Fibroblast of skin of left quadriceps (primary cell): ENCODE data around the gene GLB1L.
A peak's percentile ranks its signal among the peaks of the same experiment; 100 is the strongest.

ENCODE experiments used
- DNase-seq, 2 experiments: peaks; one replicate each; pipeline ENCODE4 v3.0.0-alpha.2; 2013; ENCODE audit warnings: low read depth in 2 of 2

Gene GLB1L

DNA sequence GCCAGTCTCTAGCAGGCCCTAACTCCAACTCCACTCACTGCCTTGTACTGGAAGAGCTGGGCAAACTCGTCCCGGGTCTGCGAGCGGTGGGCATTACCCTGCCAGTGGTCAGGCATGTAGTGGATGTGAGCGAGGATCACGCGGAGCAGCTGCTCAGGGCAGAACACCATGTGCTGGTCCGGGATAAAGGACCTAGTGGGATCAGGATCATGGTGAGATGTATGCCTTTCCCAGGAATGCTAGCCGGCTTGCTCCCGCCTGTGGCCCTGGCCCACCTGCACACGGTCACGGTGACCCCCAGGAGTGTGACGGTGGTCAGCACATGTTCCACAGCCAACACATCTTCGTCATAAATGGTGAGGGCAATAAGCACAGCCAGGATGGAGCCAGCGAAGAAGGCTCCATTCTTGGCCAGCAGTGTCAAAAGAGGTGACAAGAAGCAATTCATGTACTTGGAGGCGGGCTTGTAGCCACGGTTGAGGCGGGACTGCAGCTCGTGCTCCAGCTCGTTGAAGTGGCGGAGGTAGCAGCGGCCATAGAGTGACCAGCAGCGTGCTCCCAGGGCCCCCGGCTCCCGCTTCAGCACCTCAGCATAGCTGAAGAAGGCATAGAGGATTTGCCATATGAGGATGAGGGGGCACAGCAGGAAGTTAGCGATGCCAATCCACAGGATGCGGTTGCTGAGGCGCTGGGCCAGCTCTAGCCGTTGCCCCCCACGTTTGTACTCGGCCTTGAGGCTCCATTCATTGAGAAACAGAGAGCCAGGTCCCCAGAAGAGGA lies 21.2 kb downstream of the GLB1L start:
- no peak for DNase-seq

DNA sequence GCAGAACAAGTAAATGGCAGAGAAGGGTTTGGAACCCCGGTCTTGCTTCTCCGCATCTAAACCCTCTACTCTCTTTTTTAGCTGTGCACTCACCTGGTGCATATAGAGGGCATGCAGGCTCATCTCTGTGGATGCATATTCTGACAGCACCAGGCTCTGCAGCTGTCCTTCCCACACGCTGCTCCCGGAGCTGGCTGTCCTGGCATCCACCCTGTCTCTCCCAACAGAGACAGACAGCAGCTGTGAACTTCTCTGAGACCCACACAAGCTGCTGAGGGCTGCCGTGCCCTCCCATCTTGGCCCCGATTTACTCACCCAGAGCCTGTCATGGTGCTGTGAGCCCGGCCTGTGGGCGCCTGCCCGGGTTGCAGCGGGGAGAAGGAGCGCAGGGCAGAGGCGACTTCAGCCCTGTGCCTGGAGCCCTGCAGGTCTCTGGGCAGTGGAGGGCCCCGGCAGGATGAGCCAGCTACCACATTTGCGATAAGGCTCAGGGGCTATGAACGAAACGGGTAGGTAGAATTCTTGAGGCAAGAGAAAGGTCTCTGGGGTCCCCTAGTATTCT lies 23.2 kb downstream of the GLB1L start:
- DNase-seq = no peak

DNA sequence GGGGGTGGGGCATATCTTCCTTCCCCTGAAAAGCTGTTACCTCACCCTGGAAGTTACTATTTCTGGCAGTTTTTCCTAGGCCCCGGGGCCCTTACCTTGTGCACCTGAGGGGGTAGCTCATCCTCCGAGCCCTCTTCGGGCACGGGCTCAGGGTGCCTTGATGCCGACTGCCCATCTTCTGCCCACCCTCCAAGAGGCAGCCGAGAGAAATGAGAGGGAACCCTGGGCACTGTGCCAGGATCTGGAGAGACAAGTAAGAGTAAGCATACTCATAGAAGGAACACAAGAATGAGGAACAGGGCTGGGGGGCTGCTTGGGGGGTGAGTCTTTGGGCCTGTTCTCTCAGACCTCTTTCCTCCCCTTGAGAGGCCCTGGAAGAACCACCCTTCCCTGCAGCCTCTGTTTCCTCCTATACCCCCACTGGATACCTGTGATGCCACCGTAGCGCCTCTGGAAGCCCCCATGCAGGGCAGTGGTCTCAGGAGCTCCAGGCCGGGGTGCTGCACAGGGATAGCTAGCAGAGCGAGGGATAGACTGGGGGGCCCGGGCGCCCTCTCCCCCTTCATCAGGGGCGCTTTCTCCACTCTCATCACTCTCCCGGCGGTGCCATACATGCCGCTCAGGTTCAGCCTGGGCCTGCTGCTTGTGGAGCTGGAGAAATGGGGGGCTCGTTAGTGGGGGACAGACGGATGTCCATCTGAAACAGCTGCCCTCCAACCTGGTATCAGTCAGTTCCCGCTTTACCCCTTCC lies 24.4 kb downstream of the GLB1L start:
- DNase-seq = no peak

DNA sequence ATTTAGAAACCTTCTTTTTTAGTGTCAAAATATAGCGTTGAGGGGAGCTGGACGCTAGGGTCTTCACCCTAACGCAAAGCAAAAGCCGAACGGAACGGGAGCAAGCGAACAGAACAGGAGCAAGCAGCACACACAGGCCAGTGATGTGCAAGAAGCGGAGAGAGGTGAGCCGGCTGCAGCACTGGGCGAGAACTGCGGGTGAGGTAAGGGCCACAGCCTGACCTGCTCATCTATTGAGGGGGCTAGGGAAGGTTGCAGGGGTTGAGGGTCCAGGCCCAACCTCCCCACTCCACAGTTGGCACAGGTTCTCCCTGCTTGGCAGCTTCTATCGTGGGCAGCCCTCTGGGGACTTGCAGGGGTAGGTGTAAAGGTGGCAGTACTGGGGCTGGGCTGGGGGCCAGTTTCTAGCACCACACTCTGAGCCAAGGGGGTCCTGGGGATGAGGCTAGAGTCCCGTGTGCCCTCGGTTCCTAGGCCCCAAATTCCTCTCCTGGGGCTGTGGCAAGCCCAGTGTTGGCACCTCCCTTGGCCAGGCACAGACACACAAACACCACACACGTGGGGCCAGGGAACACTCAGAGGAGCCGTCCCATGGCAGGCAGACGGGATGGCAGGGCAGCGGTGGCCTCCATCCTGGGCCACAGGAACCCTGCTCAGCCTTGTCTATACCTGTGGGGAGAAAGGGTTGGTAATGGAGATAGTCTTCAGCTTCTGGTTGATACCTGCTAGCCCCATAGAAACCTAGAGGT lies 25.3 kb downstream of the GLB1L start:
- DNase-seq = no peak

DNA sequence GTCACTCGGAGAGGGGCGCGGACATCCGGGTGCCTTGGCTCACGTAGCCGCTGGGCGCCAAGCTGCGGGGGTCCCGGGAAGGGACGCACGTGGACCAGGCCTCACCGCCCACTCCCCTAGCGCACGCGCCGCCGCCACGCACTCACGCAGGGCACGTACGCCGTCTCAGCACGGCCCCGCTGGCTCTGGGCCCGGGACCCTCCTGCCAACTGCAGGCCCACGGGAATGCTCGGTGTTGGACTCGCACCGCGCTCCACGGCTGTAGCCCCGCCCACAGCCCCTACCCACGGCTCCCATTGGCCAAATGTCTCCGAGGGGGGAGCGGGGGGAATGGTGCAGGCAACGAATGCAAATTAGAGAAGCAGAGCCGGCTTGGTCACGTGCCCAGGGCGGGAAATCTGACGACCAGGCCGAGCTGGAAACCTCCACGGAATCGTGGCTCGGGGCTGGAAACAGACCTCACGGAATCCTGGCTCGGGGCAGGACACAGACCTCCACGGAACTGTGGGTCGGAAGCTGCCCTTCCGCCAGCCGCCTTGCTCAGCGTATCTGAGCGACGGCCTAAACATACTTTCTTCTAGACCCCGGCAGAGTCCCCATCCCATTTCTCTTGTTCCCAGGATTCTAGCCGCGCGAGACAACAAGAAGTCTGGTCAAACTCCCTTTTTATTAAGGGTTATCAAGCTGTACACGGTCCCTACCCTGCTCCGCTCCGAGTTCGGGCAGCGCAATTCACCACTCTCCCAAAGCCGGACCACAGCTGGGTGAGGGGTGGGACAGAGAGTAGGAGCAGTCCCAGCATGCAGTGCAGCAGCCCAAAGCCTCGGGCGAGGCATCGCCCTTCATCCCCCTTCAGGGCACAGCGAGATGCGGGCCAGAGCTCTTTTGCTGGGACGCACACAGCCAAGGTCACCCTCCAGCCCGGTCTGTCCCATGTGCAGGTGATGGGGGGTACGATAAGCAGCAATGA lies 26.2 kb downstream of the GLB1L start, which contains the start of gene ABCB6:
Gene ABCB6 (minus strand): TSS at position 227 of the 970 bp plus-strand sequence. CDS start 285 bp downstream, outside the sequence.
- peak; percentile 91 to 92 for DNase-seq

DNA sequence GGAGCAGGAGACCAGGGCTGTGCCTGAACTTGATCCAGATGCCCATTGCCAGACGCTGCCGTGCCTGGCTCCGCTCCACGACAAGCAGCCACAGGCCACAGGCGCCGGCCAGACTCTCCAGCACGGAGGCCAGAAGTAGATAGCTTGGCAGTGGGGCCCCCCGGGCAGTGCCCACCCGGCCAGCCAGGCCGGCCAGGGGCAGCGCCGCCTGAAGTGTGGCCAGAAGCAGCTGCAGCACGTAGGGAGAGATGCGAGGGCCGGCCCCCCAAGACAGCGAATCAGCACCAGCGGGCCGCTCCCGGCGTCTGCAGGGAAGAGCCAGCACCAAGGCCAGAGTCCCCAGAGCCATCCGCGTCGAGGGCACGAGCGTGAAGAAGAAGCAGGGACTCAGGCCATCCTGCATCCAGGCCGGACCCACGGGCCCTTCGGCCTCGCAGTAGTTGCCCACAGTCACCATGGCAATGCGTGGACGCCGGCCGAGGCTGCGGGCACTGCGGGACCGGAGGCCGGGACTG lies 27.0 kb downstream of the GLB1L start:
- peak; percentile 24 to 29 for DNase-seq

DNA sequence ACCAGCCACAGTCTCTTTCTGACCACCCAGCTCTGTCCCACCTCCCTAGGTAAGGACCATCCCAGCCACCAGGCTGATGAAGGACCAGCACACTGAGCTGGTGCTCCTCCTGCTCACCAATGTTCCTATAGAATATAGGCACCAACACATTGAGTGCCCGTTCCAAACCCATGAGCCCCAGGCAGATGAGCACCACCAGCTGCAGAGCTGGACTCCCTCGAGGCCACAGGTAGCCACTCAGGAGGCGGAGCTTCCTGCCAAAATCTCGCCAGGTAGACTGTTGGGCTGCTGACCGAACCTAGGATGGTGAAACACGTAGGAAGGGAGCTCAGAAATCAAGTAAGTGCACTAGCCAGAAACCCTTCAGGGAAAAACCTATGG lies 28.7 kb downstream of the GLB1L start:
- no peak for DNase-seq

DNA sequence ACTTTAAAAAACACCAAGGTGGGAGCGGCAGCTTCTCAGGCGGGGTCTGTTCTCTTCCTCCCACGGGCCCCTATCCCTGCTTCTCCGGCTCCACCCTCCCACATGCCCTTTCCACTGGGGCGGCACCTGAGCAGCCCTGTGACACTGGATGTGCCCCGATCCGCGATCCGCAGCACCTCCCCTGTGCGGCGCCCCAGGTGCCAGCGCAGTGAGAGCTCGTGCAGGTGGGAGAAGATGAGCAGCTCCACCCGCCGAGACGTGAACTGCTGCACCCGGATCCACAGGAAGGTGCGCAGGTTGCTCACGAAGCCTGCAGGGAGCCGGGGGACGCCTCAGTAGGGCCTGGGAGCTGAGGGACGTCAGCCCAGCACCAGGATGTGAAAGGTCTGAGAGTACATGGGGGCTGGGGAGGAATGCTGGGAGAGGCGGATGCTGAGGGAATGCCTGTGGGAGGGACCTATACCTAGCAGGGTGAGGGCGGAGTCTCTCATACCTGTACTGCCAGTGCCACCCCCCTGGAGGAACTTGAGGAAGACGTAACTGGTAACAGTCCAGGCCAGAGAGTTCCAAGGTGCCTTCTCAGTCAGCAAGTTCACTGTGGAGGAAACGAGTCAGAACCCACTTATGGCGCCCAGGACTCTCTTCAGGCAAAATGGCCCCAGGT lies 29.2 kb downstream of the GLB1L start:
- DNase-seq = no peak

DNA sequence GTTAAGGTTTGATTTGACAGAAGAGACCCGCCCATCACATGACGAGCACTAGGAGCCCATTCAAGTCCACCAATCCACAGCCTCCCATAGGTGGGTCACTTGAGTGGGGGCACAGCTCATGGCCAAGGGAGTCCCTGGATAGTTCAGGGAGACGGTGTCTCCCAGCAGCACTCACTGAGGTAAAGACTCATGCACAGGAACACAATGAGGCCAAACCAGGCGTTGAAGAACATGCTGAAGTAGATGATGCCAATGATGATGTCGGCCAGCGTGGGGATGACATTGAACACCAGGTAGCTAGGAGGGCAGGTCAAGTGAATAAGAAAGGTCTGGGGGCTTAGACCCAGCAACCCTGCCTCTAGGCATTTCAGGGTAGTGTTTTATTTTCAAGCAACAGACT lies 30.5 kb downstream of the GLB1L start:
- DNase-seq = no peak

DNA sequence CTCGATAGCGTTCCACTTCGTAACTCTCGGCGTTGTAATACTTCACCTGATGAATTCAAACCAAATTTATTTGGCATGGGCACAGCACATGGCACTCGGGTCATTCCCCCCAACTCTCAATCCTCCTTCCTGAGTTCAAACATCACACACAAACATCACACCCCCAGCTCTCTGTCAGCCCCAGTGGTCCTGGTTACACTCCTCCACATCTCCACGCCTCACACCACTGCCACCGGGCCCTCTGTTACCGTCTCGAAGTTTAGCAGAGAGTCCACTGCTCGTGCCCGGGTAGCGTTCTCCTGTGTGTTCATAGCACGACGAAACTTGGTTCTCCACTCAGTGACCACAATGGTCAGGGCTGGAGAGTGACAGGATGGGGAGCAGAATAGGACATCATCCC lies 31.1 kb downstream of the GLB1L start:
- DNase-seq = no peak

DNA sequence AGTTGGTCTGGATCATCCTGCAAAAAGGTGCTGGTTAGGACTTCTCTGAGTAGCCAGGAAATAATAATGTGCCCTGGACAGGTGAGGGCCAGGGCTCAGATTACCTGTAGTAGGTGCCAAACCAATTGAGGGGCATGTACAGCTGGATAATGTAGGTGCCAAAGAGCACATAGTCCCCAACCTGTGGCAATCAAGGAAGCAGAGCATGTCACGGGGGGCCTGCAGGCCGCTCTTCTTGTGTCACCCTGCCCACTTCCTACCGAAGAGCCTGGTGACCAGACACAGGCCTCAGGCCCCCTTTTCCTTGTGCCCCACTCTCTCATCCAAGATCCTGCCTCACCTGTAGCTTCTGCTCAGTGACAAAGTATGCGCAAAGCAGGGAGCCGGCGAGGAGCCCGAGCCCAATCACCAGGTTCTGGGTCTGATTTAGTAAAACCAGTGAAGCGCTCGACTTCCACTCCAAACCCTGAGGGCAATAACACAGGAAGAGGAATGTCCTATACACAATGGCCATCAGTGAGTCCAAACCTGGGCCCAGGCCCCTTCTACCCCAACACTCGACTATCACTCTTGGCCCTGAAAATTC lies 31.7 kb downstream of the GLB1L start:
- DNase-seq = no peak

DNA sequence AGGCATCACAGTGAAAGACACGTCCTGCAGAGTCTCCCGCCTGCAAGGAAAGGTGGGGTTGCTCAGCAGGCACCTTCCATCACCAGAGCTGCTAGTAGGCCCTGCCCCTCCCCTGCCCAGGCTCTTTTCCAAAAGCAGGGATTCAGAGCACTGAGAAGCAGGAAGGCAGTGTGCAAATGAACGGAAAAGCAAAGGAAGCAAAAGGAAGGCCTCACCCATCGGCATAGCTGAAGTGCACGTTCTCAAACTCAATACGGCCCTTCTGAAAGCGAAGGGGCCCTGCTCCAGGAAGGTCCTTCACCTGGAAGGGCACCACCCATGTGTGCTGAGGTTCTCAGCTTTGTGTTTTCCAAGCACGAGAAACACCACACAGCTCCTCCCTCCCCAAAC lies 32.2 kb downstream of the GLB1L start:
- no peak for DNase-seq

DNA sequence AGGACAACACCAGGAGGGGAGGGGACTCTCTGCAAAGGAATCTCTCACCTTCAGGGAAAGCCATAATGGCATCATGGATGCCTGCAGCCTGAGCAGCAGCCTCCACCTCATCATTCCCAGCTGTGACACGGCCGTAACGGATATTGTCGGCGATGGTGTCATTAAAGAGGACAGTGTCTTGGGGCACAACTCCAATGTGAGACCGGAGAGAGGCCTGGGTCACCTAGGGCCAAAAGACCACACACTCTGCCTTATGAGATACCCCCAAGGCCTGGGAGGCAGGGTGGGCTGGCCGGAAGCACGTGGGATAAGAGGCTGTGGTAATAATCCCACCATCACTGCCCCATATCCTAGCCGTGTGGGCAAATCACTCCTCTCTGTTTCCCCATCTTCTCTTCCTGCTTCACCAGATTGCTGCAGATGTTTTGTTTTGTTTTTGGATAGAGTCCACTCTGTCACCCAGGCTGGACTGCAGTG lies 34.3 kb downstream of the GLB1L start:
- no peak for DNase-seq

DNA sequence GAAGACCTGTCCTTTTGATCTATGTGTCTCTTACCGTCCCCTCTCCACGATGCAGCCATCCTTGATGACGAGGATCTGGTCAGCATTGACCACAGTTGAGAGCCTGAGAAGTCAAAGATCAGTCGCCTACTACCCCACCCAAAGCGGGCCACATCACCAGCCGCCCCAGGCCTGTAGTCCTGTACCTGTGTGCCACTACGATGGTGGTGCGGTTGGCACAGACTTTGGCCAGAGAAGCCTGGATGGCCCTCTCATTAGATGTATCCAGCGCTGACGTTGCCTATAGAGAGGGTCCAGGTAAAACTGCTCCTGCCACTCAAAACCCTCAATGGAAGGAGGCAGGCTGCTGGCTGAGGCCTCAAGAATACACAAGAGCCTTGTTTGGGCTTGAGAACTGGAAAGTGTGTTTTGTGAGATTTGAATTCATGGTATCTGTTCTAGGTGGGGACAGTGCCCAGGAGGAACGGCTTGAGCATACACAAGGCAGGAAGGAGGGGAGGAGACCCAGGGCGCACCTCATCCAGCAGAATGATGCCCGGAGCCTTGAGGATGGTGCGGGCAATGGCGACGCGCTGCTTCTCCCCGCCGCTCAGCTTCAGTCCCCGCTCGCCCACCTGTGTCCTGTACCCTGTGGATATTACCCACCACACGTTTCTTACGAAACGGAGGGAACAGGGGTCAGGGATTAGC lies 34.9 kb downstream of the GLB1L start:
- no peak for DNase-seq

DNA sequence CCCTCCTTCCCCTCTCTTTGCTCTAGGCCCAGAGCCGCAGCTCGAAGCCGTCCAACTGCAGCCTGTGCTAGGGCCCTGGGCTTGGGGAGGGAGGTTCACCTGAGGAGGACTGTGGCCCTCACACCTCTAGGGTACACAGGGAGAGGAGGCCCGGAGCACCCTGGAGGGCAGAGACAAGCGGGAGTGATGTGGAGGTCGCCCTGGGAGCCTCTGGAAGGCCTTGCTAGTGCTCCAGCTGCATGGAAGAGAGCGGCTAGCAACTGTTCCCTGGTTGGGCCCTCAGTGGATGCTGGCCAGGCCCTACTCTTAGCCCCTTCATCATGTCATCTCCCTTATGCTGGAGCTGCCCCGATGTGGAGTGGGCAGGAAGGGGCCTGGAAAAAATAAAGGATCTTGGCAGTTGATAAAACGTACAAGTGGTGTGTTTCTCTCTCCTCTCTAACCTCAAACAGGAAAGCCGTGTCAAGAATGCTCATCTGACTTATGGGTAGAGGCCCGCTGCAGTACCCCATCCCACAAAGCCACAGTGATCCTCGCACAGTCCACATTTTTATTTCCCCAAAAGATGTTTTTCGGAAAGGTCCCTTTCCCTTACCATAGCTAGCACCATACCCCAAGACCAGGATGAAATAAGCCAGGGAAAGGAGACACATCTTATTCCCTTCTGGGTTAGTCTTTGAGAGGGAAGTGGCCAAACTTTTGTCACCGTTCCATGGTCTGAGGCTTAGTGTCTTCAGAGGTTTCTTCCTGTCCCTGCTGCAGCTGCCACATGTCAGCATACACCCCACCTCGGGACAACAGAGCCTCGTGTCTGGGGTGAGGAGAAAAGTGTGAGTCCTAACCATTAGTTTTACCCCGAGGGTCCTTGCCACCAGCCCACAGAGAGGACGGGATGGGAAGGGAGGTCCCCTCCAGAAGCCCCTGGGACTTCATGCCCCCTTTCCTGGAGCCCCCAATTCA lies 35.7 kb downstream of the GLB1L start:
- no peak for DNase-seq

DNA sequence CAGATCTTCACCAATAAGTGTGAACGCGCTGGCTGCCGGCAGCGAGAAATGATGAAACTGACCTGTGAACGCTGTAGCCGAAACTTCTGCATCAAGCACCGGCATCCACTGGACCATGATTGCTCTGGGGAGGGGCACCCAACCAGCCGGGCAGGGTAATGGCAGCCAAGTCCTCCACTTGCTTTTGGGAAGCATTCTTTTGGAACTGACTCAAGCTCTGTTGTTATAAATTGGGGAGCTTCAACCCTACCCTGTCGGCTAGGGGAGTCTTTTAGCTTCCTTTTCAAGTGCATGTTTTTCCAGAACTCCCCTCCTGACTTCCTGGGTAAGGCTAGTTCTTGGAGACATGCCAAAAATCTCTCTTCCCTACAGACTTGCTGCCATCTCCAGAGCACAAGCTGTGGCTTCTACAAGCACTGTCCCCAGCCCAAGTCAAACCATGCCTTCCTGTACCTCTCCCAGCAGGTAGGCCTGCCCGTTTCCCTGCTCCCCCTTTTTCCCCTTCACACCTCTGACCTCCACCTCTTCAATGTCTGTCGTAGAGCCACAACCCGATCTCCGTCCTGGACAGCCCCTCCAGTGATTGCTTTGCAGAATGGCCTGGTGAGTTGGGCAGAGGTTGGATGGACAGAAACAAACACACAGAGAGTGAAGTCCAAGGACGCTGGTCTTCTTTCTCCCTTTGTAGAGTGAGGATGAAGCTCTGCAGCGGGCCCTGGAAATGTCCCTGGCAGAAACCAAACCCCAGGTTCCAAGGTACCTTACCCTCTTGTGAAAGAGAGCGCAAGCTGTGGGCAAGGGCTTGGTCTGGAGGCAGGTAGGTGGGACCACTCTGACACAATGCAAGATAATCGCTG lies 37.1 kb downstream of the GLB1L start:
- DNase-seq = no peak
